GM12878 (cell line): Measurements from ENCODE around the gene ZNF436. TPM values are rescaled to one million over a fixed set of nuclear protein-coding genes. Genes with fewer than 3 reads are reported as not detected.

Source experiments
- ATAC-seq: fragments of 200-7000 bp; cut with Tn5 transposase; 3 replicates; pipeline ENCODE4 v1.9.1; 2020; ENCODE audit warnings: mild to moderate bottlenecking, moderate library complexity
- BruUV-seq: library from RNA; stranded (reverse); fragments of 400-500 nt; replicated peaks from 2 replicates; lab custom pipeline; 2021; lab: Mats Ljungman, UMichigan
- CTCF ChIA-PET: fragments of 300-600 bp; sonication (Branson Sonifier 250); formaldehyde crosslinking; extraction: SDS; loops from one replicate; lab custom pipeline; 2021; ENCODE audit warnings: inconsistent platforms; lab: Yijun Ruan, JAX
- POLR2A ChIA-PET: fragments of 350-600 bp; formaldehyde crosslinking; extraction: SDS; loops from one replicate; lab custom pipeline; 2021; ENCODE audit warnings: inconsistent platforms; lab: Charles Lee
- RAD21 ChIA-PET: fragments of 300-600 bp; sonication (Branson Sonifier 250); formaldehyde crosslinking; loops from one replicate; lab custom pipeline; 2023; ENCODE audit warnings: antibody characterized with exemption; ENCODE audit not compliant: unreplicated experiment; lab: Charles Lee
- SMC1A ChIA-PET: fragments of 300-600 bp; sonication (Branson Sonifier 250); formaldehyde crosslinking; loops from one replicate; lab custom pipeline; 2023; ENCODE audit not compliant: unreplicated experiment, uncharacterized antibody; lab: Charles Lee
- DNase-seq: peaks from one replicate; pipeline ENCODE4 v3.0.0-alpha.2; 2011; ENCODE audit warnings: low read depth, low spot score
- FAIRE-seq: peaks from 3 replicates; lab custom pipeline; 2011; peaks lifted over from hg19 to GRCh38; lab: Jason Lieb, UNC
- H2AFZ ChIP-seq: 2 replicates; pipeline ENCODE4 v1.6.0; 2011; ENCODE audit warnings: low read depth, low read length, control low read depth; ENCODE audit not compliant: control insufficient read depth
- H3K27ac ChIP-seq: 2 replicates; pipeline ENCODE4 v1.5.1; 2011; ENCODE audit warnings: control low read depth; ENCODE audit not compliant: control insufficient read depth, insufficient read depth
- H3K27me3 ChIP-seq, 2 experiments: replicated peaks in 1 of 2; 2 replicates each; pipeline versions ENCODE4 v1.6.0 to v1.6.1; 2011; ENCODE audit warnings: low read length in 1 of 2; ENCODE audit not compliant: control insufficient read depth in 2 of 2, insufficient read depth in 2 of 2
- H3K36me3 ChIP-seq, 2 experiments: 2 replicates each; pipeline ENCODE4 v1.5.1; 2011; ENCODE audit warnings: low read length in 1 of 2; ENCODE audit not compliant: control insufficient read depth in 2 of 2, insufficient read depth in 2 of 2
- H3K4me1 ChIP-seq: 2 replicates; pipeline ENCODE4 v1.6.1; 2011; ENCODE audit warnings: mild to moderate bottlenecking, low read length, moderate library complexity, mixed read lengths; ENCODE audit not compliant: control insufficient read depth, insufficient read depth
- H3K4me2 ChIP-seq: 2 replicates; pipeline ENCODE4 v1.6.0; 2011; ENCODE audit warnings: control low read depth; ENCODE audit not compliant: control insufficient read depth, insufficient read depth
- H3K4me3 ChIP-seq: fragments of 200-600 bp; sonication (generic); 2 replicates; pipeline ENCODE4 v1.5.1; 2016
- H3K79me2 ChIP-seq: 2 replicates; pipeline ENCODE4 v1.6.0; 2011; ENCODE audit warnings: low read length; ENCODE audit not compliant: control insufficient read depth, insufficient read depth
- H3K9ac ChIP-seq: 2 replicates; pipeline ENCODE4 v1.8.0; 2011; ENCODE audit warnings: low read length, control low read depth, mixed read lengths; ENCODE audit not compliant: control insufficient read depth, insufficient read depth
- H3K9me3 ChIP-seq: replicated peaks from 3 replicates; pipeline ENCODE4 v1.5.1; 2011; ENCODE audit warnings: mild to moderate bottlenecking, low read length; ENCODE audit not compliant: control insufficient read depth, insufficient read depth
- H4K20me1 ChIP-seq: 2 replicates; pipeline ENCODE4 v1.6.0; 2011; ENCODE audit not compliant: control insufficient read depth, insufficient read depth
- CBX5 ChIP-seq: sonication (generic); IDR thresholded peaks from 2 replicates; pipeline ENCODE4 v1.6.1; 2016; ENCODE audit warnings: low read depth, moderate library complexity, mild to moderate bottlenecking, inconsistent platforms
- ESRRA ChIP-seq: IDR thresholded peaks from 2 replicates; pipeline ENCODE4 v1.6.1; 2012; ENCODE audit warnings: mild to moderate bottlenecking, low read length, improper control_type of control experiment
- NR2C1 ChIP-seq: fragments of 450-650 bp; IDR thresholded peaks from 2 replicates; pipeline ENCODE4 v1.6.1; 2017; ENCODE audit warnings: antibody characterized with exemption, mild to moderate bottlenecking, moderate library complexity
- RAD21 ChIP-seq: IDR thresholded peaks from 2 replicates; pipeline ENCODE4 v1.6.1; 2011; ENCODE audit warnings: mild to moderate bottlenecking, low read depth, low read length, moderate library complexity; ENCODE audit not compliant: insufficient read depth
- RELA ChIP-seq: fragments of 450-650 bp; IDR thresholded peaks from 2 replicates; pipeline ENCODE4 v1.8.0; 2014; ENCODE audit warnings: borderline replicate concordance; ENCODE audit not compliant: partially characterized antibody
- RUNX3 ChIP-seq: IDR thresholded peaks from 2 replicates; pipeline ENCODE4 v1.6.1; 2012; ENCODE audit warnings: low read length, inconsistent platforms
- SIN3A ChIP-seq: IDR thresholded peaks from 2 replicates; pipeline ENCODE4 v1.6.1; 2012; ENCODE audit warnings: low read depth, low read length, improper control_type of control experiment
- SREBF2 ChIP-seq: IDR thresholded peaks from 2 replicates; pipeline ENCODE4 v1.6.1; 2012; ENCODE audit warnings: mild to moderate bottlenecking, low read length
- TAF1 ChIP-seq: IDR thresholded peaks from 2 replicates; pipeline ENCODE4 v1.6.1; 2011; ENCODE audit warnings: mild to moderate bottlenecking, low read depth, low read length, borderline replicate concordance
- YY1 ChIP-seq: IDR thresholded peaks from 2 replicates; pipeline ENCODE4 v1.6.1; 2011; ENCODE audit warnings: low read depth, mild to moderate bottlenecking, low read length
- ZNF207 ChIP-seq: fragments of 450-650 bp; IDR thresholded peaks from 2 replicates; pipeline ENCODE4 v1.6.1; 2014; ENCODE audit warnings: antibody characterized with exemption, mild to moderate bottlenecking, borderline replicate concordance
- WGBS: methylation state at CpG from one replicate; pipeline ENCODE4 v1.1.6; 2016; ENCODE audit warnings: low lambda C conversion rate; ENCODE audit not compliant: insufficient replicate concordance, insufficient coverage; ENCODE audit errors: missing lambda C conversion rate; 5-methylcytosine and 5-hydroxymethylcytosine counted together
- in situ Hi-C: fragments of 300-500 bp; cut with MboI; formaldehyde crosslinking; loops from 9 replicates; pipeline ENCODE4 v1.14.3; 2018; ENCODE audit warnings: mixed read lengths
- intact Hi-C: fragments of 100-400 bp; cut with micrococcal nuclease; formaldehyde crosslinking; loops from one replicate; pipeline ENCODE4 v1.14.2; 2022; ENCODE audit not compliant: unreplicated experiment
- polyA plus RNA-seq, 11 experiments: library from polyadenylated mRNA; depleted of rRNA in 4 of 11; unstranded in 6 of 11; stranded (reverse) in 5 of 11; fragments of >200 nt; fragmentation: Nextera tagmentation in 4 of 11; fragmentation: Illumina TruSeq in 1 of 11; extraction: Ambion mirVana in 4 of 11; extraction: Trizol in 1 of 11; gene quantifications; 1 replicate in 1 of 11; 2 replicates in 10 of 11; pipeline versions ENCODE4 v1.2.1 to v1.2.3, GENCODE V29; 2011 to 2016; ENCODE audit warnings: inconsistent platforms in 2 of 11, missing spikeins in 2 of 11, low read depth in 1 of 11
- total RNA-seq, 4 experiments: library from RNA; depleted of rRNA in 3 of 4; stranded (reverse); fragments of >200 nt in 3 of 4; fragmentation: Illumina TruSeq in 1 of 4; extraction: Trizol in 1 of 4; gene quantifications; 2 replicates each; pipeline versions ENCODE4 v1.2.1 to v1.2.3, GENCODE V29; 2013 to 2021
- TF ChIP-seq, protein P1 (sequence below): fragments of 450-650 bp; IDR thresholded peaks from 2 replicates; pipeline ENCODE4 v1.6.1; 2017; ENCODE audit warnings: borderline replicate concordance
- TF ChIP-seq, protein P2 (sequence below): fragments of 450-650 bp; formaldehyde crosslinking; IDR thresholded peaks from 2 replicates; pipeline ENCODE4 v1.4.0; 2022; ENCODE audit warnings: mild to moderate bottlenecking, moderate library complexity

The ZNF436 gene
- total and polyA plus RNA-seq, 10 of the 15 experiments (the other 5 are each of a cell fraction or from before 2014, with no cell fraction given), result 0.85 to 4.7 (median 3.0) TPM

DNA sequence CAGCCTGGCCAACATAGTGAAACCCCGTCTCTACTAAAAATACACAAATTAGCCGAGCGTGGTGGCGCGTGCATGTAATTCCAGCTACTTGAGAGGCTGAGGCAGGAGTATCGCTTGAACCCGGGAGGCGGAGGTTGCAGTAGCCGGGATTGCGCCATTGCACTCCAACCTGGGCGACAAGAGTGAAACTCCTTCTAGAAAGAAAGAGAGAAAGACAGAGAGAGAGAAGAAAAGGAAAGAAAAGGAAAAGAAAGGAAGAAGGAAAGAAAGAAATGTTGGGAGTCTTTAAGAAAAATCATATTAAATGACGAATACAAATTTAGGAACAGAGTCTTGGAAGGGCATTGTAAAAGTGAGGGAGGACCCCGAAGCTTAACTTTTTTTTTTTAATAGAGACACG lies 23.7 kb downstream of the ZNF436 start:
- Histone ChIP-seq H4K20me1 (0 out of 2 replicates have a peak, but pooled peaks cover 9% of the 10 kb centered on the region), H3K79me2 (peaks cover 32% of the 10 kb centered on the region), H3K36me3 (no peaks in the 10 kb centered on the region), H3K4me3 (no peak overlapping the region), H3K4me1 (peaks cover 3% of the 10 kb centered on the region; the same call in 1 of the 2 replicates), H3K27ac (no peak overlapping the region), H2AFZ (no peak overlapping the region), H3K9me3 (no peaks in the 10 kb centered on the region), H3K9ac (no peak overlapping the region), H3K27me3 (no peaks in the 10 kb centered on the region), H3K4me2 (no peak overlapping the region)
- intact Hi-C loops (no loop called here), in situ Hi-C loops (no loop called here)
- CTCF ChIA-PET, result interaction anchor here (0.6 to 3.0 kb wide), 4 partner anchors 13 to 22 kb away, joined by 3 to 23 read pairs (median 3); no protein-coding TSS in a partner anchor
- no peak for ATAC-seq
- POLR2A ChIA-PET, result interaction anchor here (0.6 to 2.4 kb wide), 5 partner anchors 9 to 371 kb away, joined by 3 to 68 read pairs (median 8); partner anchors contain the start of gene ZNF436
- no peak for FAIRE-seq
- TF ChIP-seq RAD21 (no peak), SIN3A (no peak), TAF1 (no peak), YY1 (no peak), ESRRA (no peak), RELA (no peak), ZNF207 (no peak), SREBF2 (no peak), NR2C1 (no peak), CBX5 (no peak), RUNX3 (no peak)
- TF ChIP-seq, protein P1, sequence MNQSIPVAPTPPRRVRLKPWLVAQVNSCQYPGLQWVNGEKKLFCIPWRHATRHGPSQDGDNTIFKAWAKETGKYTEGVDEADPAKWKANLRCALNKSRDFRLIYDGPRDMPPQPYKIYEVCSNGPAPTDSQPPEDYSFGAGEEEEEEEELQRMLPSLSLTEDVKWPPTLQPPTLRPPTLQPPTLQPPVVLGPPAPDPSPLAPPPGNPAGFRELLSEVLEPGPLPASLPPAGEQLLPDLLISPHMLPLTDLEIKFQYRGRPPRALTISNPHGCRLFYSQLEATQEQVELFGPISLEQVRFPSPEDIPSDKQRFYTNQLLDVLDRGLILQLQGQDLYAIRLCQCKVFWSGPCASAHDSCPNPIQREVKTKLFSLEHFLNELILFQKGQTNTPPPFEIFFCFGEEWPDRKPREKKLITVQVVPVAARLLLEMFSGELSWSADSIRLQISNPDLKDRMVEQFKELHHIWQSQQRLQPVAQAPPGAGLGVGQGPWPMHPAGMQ, result no peak
- TF ChIP-seq, protein P2, sequence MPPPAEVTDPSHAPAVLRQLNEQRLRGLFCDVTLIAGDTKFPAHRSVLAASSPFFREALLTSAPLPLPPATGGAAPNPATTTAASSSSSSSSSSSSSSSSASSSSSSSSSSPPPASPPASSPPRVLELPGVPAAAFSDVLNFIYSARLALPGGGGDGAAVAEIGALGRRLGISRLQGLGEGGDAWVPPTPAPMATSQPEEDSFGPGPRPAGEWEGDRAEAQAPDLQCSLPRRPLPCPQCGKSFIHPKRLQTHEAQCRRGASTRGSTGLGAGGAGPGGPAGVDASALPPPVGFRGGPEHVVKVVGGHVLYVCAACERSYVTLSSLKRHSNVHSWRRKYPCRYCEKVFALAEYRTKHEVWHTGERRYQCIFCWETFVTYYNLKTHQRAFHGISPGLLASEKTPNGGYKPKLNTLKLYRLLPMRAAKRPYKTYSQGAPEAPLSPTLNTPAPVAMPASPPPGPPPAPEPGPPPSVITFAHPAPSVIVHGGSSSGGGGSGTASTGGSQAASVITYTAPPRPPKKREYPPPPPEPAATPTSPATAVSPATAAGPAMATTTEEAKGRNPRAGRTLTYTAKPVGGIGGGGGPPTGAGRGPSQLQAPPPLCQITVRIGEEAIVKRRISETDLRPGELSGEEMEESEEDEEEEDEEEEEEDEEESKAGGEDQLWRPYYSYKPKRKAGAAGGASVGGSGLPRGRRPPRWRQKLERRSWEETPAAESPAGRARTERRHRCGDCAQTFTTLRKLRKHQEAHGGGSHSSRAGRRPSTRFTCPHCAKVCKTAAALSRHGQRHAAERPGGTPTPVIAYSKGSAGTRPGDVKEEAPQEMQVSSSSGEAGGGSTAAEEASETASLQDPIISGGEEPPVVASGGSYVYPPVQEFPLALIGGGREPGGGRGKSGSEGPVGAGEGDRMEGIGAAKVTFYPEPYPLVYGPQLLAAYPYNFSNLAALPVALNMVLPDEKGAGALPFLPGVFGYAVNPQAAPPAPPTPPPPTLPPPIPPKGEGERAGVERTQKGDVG (CRISPR knock-in tag), result no peak
- 95% methylated on average over 14 of the region's 14 CpGs for WGBS
- DNase-seq, result no peak
- no TSS peak for BruUV-seq
- SMC1A ChIA-PET, result no interaction called here
- RAD21 ChIA-PET, result interaction anchor here (2.3 kb wide), 1 partner anchor 22 kb away, joined by 34 read pairs; the partner anchor contains the start of gene ZNF436
